GM12878 (cell line): Measurements from ENCODE around the gene LRGUK. TPM values are rescaled to one million over a fixed set of nuclear protein-coding genes. Genes with fewer than 3 reads are reported as not detected.

Source experiments
- ATAC-seq: fragments of 200-7000 bp; cut with Tn5 transposase; 3 replicates; pipeline ENCODE4 v1.9.1; 2020; ENCODE audit warnings: mild to moderate bottlenecking, moderate library complexity
- BruUV-seq: library from RNA; stranded (reverse); fragments of 400-500 nt; replicated peaks from 2 replicates; lab custom pipeline; 2021; lab: Mats Ljungman, UMichigan
- CTCF ChIA-PET: fragments of 300-600 bp; sonication (Branson Sonifier 250); formaldehyde crosslinking; extraction: SDS; loops from one replicate; lab custom pipeline; 2021; ENCODE audit warnings: inconsistent platforms; lab: Yijun Ruan, JAX
- POLR2A ChIA-PET: fragments of 350-600 bp; formaldehyde crosslinking; extraction: SDS; loops from one replicate; lab custom pipeline; 2021; ENCODE audit warnings: inconsistent platforms; lab: Charles Lee
- RAD21 ChIA-PET: fragments of 300-600 bp; sonication (Branson Sonifier 250); formaldehyde crosslinking; loops from one replicate; lab custom pipeline; 2023; ENCODE audit warnings: antibody characterized with exemption; ENCODE audit not compliant: unreplicated experiment; lab: Charles Lee
- SMC1A ChIA-PET: fragments of 300-600 bp; sonication (Branson Sonifier 250); formaldehyde crosslinking; loops from one replicate; lab custom pipeline; 2023; ENCODE audit not compliant: unreplicated experiment, uncharacterized antibody; lab: Charles Lee
- DNase-seq: peaks from one replicate; pipeline ENCODE4 v3.0.0-alpha.2; 2011; ENCODE audit warnings: low read depth, low spot score
- FAIRE-seq: peaks from 3 replicates; lab custom pipeline; 2011; peaks lifted over from hg19 to GRCh38; lab: Jason Lieb, UNC
- H2AFZ ChIP-seq: 2 replicates; pipeline ENCODE4 v1.6.0; 2011; ENCODE audit warnings: low read depth, low read length, control low read depth; ENCODE audit not compliant: control insufficient read depth
- H3K27ac ChIP-seq: 2 replicates; pipeline ENCODE4 v1.5.1; 2011; ENCODE audit warnings: control low read depth; ENCODE audit not compliant: control insufficient read depth, insufficient read depth
- H3K27me3 ChIP-seq, 2 experiments: replicated peaks in 1 of 2; 2 replicates each; pipeline versions ENCODE4 v1.6.0 to v1.6.1; 2011; ENCODE audit warnings: low read length in 1 of 2; ENCODE audit not compliant: control insufficient read depth in 2 of 2, insufficient read depth in 2 of 2
- H3K36me3 ChIP-seq, 2 experiments: 2 replicates each; pipeline ENCODE4 v1.5.1; 2011; ENCODE audit warnings: low read length in 1 of 2; ENCODE audit not compliant: control insufficient read depth in 2 of 2, insufficient read depth in 2 of 2
- H3K4me1 ChIP-seq: 2 replicates; pipeline ENCODE4 v1.6.1; 2011; ENCODE audit warnings: mild to moderate bottlenecking, low read length, moderate library complexity, mixed read lengths; ENCODE audit not compliant: control insufficient read depth, insufficient read depth
- H3K4me2 ChIP-seq: 2 replicates; pipeline ENCODE4 v1.6.0; 2011; ENCODE audit warnings: control low read depth; ENCODE audit not compliant: control insufficient read depth, insufficient read depth
- H3K4me3 ChIP-seq: fragments of 200-600 bp; sonication (generic); 2 replicates; pipeline ENCODE4 v1.5.1; 2016
- H3K79me2 ChIP-seq: 2 replicates; pipeline ENCODE4 v1.6.0; 2011; ENCODE audit warnings: low read length; ENCODE audit not compliant: control insufficient read depth, insufficient read depth
- H3K9ac ChIP-seq: 2 replicates; pipeline ENCODE4 v1.8.0; 2011; ENCODE audit warnings: low read length, control low read depth, mixed read lengths; ENCODE audit not compliant: control insufficient read depth, insufficient read depth
- H3K9me3 ChIP-seq: replicated peaks from 3 replicates; pipeline ENCODE4 v1.5.1; 2011; ENCODE audit warnings: mild to moderate bottlenecking, low read length; ENCODE audit not compliant: control insufficient read depth, insufficient read depth
- H4K20me1 ChIP-seq: 2 replicates; pipeline ENCODE4 v1.6.0; 2011; ENCODE audit not compliant: control insufficient read depth, insufficient read depth
- HDAC6 ChIP-seq: fragments of 200-600 bp; sonication (generic); IDR thresholded peaks from one replicate; pipeline ENCODE4 v1.8.0; 2017; ENCODE audit warnings: antibody characterized with exemption; ENCODE audit not compliant: unreplicated experiment
- KLF5 ChIP-seq: fragments of 450-650 bp; IDR thresholded peaks from 2 replicates; pipeline ENCODE4 v1.6.1; 2014; ENCODE audit warnings: mild to moderate bottlenecking; ENCODE audit not compliant: partially characterized antibody
- MTA2 ChIP-seq: fragments of 450-650 bp; IDR thresholded peaks from 2 replicates; pipeline ENCODE4 v1.6.1; 2016; ENCODE audit warnings: low read depth, mild to moderate bottlenecking, moderate library complexity
- NFIC ChIP-seq: IDR thresholded peaks from 2 replicates; pipeline ENCODE4 v1.6.1; 2012; ENCODE audit warnings: low read depth, mild to moderate bottlenecking, inconsistent platforms, low read length, moderate library complexity
- SP1 ChIP-seq: IDR thresholded peaks from one replicate; pipeline ENCODE4 v1.6.1; 2011; ENCODE audit warnings: low read depth, low read length
- WGBS: methylation state at CpG from one replicate; pipeline ENCODE4 v1.1.6; 2016; ENCODE audit warnings: low lambda C conversion rate; ENCODE audit not compliant: insufficient replicate concordance, insufficient coverage; ENCODE audit errors: missing lambda C conversion rate; 5-methylcytosine and 5-hydroxymethylcytosine counted together
- in situ Hi-C: fragments of 300-500 bp; cut with MboI; formaldehyde crosslinking; loops from 9 replicates; pipeline ENCODE4 v1.14.3; 2018; ENCODE audit warnings: mixed read lengths
- intact Hi-C: fragments of 100-400 bp; cut with micrococcal nuclease; formaldehyde crosslinking; loops from one replicate; pipeline ENCODE4 v1.14.2; 2022; ENCODE audit not compliant: unreplicated experiment
- polyA plus RNA-seq, 11 experiments: library from polyadenylated mRNA; depleted of rRNA in 4 of 11; unstranded in 6 of 11; stranded (reverse) in 5 of 11; fragments of >200 nt; fragmentation: Nextera tagmentation in 4 of 11; fragmentation: Illumina TruSeq in 1 of 11; extraction: Ambion mirVana in 4 of 11; extraction: Trizol in 1 of 11; gene quantifications; 1 replicate in 1 of 11; 2 replicates in 10 of 11; pipeline versions ENCODE4 v1.2.1 to v1.2.3, GENCODE V29; 2011 to 2016; ENCODE audit warnings: inconsistent platforms in 2 of 11, missing spikeins in 2 of 11, low read depth in 1 of 11
- total RNA-seq, 4 experiments: library from RNA; depleted of rRNA in 3 of 4; stranded (reverse); fragments of >200 nt in 3 of 4; fragmentation: Illumina TruSeq in 1 of 4; extraction: Trizol in 1 of 4; gene quantifications; 2 replicates each; pipeline versions ENCODE4 v1.2.1 to v1.2.3, GENCODE V29; 2013 to 2021
- TF ChIP-seq, protein P1 (sequence below): fragments of 450-650 bp; IDR thresholded peaks from 2 replicates; pipeline ENCODE4 v1.6.1; 2016; ENCODE audit warnings: mild to moderate bottlenecking, moderate library complexity, borderline replicate concordance
- TF ChIP-seq, protein P2 (sequence below): IDR thresholded peaks from 2 replicates; pipeline ENCODE4 v1.6.1; 2012; ENCODE audit warnings: improper control_type of control experiment, low read depth, low read length; ENCODE audit not compliant: insufficient replicate concordance
- TF ChIP-seq, protein P3 (sequence below): fragments of 450-650 bp; IDR thresholded peaks from 2 replicates; pipeline ENCODE4 v1.6.1; 2017; ENCODE audit warnings: mild to moderate bottlenecking, moderate library complexity
- TF ChIP-seq, protein P4 (sequence below): fragments of 450-650 bp; IDR thresholded peaks from 2 replicates; pipeline ENCODE4 v1.6.1; 2016; ENCODE audit warnings: mild to moderate bottlenecking

LRGUK gene
- total and polyA plus RNA-seq, 10 of the 15 experiments (the other 5 are each of a cell fraction or from before 2014, with no cell fraction given) = 0.04 to 0.14 (median 0.08) TPM; not detected in 3

DNA sequence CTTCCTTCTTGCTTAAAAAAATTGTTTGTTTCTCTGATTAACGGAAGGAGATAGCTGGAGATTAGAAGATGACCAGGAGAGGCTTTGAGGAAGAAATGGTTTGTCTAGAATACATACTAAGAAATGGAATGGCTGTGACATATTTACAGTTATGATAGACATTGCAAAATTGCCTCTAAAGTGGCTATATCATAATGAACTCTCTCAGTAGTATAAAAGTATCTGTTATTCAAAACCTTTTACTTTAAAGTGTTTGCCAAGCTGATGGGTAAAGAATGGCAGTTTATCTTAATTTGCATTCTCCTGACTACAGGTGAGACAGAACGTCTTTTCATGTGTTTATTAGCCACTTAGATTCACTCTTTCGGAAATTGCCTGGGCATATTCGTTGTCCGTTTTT lies 28.7 kb downstream of the LRGUK start:
- Histone ChIP-seq H3K4me2 (no peak overlapping the region), H3K9ac (no peak overlapping the region), H3K36me3 (no peaks in the 10 kb centered on the region), H3K27ac (no peak overlapping the region), H3K79me2 (no peaks in the 10 kb centered on the region), H3K9me3 (no peaks in the 10 kb centered on the region), H2AFZ (no peak overlapping the region), H3K4me3 (no peak overlapping the region), H3K4me1 (peaks cover 7% of the 10 kb centered on the region; the same call in 1 of the 2 replicates), H3K27me3 (no peaks in the 10 kb centered on the region), H4K20me1 (no peaks in the 10 kb centered on the region)
- in situ Hi-C loops = no loop called here
- 82% methylated on average over 5 of the region's 5 CpGs for WGBS
- intact Hi-C loops = no loop called here
- ChIA-PET RAD21 (no interaction called here), SMC1A (no interaction called here), CTCF (interaction anchor here (2.7 kb wide), 1 partner anchor 15 kb away, joined by 14 read pairs; no protein-coding TSS in a partner anchor), POLR2A (no interaction called here)
- no TSS peak for BruUV-seq
- FAIRE-seq = no peak
- no peak for DNase-seq
- ATAC-seq = no peak
- TF ChIP-seq HDAC6 = no peak
- no peak for TF ChIP-seq MTA2
- TF ChIP-seq, protein P1, sequence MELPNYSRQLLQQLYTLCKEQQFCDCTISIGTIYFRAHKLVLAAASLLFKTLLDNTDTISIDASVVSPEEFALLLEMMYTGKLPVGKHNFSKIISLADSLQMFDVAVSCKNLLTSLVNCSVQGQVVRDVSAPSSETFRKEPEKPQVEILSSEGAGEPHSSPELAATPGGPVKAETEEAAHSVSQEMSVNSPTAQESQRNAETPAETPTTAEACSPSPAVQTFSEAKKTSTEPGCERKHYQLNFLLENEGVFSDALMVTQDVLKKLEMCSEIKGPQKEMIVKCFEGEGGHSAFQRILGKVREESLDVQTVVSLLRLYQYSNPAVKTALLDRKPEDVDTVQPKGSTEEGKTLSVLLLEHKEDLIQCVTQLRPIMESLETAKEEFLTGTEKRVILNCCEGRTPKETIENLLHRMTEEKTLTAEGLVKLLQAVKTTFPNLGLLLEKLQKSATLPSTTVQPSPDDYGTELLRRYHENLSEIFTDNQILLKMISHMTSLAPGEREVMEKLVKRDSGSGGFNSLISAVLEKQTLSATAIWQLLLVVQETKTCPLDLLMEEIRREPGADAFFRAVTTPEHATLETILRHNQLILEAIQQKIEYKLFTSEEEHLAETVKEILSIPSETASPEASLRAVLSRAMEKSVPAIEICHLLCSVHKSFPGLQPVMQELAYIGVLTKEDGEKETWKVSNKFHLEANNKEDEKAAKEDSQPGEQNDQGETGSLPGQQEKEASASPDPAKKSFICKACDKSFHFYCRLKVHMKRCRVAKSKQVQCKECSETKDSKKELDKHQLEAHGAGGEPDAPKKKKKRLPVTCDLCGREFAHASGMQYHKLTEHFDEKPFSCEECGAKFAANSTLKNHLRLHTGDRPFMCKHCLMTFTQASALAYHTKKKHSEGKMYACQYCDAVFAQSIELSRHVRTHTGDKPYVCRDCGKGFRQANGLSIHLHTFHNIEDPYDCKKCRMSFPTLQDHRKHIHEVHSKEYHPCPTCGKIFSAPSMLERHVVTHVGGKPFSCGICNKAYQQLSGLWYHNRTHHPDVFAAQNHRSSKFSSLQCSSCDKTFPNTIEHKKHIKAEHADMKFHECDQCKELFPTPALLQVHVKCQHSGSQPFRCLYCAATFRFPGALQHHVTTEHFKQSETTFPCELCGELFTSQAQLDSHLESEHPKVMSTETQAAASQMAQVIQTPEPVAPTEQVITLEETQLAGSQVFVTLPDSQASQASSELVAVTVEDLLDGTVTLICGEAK = no peak
- TF ChIP-seq, protein P2, sequence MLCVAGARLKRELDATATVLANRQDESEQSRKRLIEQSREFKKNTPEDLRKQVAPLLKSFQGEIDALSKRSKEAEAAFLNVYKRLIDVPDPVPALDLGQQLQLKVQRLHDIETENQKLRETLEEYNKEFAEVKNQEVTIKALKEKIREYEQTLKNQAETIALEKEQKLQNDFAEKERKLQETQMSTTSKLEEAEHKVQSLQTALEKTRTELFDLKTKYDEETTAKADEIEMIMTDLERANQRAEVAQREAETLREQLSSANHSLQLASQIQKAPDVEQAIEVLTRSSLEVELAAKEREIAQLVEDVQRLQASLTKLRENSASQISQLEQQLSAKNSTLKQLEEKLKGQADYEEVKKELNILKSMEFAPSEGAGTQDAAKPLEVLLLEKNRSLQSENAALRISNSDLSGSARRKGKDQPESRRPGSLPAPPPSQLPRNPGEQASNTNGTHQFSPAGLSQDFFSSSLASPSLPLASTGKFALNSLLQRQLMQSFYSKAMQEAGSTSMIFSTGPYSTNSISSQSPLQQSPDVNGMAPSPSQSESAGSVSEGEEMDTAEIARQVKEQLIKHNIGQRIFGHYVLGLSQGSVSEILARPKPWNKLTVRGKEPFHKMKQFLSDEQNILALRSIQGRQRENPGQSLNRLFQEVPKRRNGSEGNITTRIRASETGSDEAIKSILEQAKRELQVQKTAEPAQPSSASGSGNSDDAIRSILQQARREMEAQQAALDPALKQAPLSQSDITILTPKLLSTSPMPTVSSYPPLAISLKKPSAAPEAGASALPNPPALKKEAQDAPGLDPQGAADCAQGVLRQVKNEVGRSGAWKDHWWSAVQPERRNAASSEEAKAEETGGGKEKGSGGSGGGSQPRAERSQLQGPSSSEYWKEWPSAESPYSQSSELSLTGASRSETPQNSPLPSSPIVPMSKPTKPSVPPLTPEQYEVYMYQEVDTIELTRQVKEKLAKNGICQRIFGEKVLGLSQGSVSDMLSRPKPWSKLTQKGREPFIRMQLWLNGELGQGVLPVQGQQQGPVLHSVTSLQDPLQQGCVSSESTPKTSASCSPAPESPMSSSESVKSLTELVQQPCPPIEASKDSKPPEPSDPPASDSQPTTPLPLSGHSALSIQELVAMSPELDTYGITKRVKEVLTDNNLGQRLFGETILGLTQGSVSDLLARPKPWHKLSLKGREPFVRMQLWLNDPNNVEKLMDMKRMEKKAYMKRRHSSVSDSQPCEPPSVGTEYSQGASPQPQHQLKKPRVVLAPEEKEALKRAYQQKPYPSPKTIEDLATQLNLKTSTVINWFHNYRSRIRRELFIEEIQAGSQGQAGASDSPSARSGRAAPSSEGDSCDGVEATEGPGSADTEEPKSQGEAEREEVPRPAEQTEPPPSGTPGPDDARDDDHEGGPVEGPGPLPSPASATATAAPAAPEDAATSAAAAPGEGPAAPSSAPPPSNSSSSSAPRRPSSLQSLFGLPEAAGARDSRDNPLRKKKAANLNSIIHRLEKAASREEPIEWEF = no peak
- TF ChIP-seq NFIC = no peak
- TF ChIP-seq, protein P3, sequence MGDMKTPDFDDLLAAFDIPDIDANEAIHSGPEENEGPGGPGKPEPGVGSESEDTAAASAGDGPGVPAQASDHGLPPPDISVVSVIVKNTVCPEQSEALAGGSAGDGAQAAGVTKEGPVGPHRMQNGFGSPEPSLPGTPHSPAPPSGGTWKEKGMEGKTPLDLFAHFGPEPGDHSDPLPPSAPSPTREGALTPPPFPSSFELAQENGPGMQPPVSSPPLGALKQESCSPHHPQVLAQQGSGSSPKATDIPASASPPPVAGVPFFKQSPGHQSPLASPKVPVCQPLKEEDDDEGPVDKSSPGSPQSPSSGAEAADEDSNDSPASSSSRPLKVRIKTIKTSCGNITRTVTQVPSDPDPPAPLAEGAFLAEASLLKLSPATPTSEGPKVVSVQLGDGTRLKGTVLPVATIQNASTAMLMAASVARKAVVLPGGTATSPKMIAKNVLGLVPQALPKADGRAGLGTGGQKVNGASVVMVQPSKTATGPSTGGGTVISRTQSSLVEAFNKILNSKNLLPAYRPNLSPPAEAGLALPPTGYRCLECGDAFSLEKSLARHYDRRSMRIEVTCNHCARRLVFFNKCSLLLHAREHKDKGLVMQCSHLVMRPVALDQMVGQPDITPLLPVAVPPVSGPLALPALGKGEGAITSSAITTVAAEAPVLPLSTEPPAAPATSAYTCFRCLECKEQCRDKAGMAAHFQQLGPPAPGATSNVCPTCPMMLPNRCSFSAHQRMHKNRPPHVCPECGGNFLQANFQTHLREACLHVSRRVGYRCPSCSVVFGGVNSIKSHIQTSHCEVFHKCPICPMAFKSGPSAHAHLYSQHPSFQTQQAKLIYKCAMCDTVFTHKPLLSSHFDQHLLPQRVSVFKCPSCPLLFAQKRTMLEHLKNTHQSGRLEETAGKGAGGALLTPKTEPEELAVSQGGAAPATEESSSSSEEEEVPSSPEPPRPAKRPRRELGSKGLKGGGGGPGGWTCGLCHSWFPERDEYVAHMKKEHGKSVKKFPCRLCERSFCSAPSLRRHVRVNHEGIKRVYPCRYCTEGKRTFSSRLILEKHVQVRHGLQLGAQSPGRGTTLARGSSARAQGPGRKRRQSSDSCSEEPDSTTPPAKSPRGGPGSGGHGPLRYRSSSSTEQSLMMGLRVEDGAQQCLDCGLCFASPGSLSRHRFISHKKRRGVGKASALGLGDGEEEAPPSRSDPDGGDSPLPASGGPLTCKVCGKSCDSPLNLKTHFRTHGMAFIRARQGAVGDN = no peak
- TF ChIP-seq KLF5 = no peak
- TF ChIP-seq, protein P4, sequence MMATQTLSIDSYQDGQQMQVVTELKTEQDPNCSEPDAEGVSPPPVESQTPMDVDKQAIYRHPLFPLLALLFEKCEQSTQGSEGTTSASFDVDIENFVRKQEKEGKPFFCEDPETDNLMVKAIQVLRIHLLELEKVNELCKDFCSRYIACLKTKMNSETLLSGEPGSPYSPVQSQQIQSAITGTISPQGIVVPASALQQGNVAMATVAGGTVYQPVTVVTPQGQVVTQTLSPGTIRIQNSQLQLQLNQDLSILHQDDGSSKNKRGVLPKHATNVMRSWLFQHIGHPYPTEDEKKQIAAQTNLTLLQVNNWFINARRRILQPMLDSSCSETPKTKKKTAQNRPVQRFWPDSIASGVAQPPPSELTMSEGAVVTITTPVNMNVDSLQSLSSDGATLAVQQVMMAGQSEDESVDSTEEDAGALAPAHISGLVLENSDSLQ = no peak
- no peak for TF ChIP-seq SP1
